Peyer's patch (tissue), 4 donors: ENCODE data around the gene ARHGEF16. TPM values are rescaled to one million over a fixed set of nuclear protein-coding genes. Genes with fewer than 3 reads are reported as not detected.

Source experiments
- DNase-seq, 3 donors: peaks; one replicate each; pipeline ENCODE4 v3.0.0-alpha.2; 2017 to 2019
- H3K27ac ChIP-seq, 4 donors: fragments of 200-600 bp; sonication (generic); one replicate each; pipeline ENCODE4 v1.5.1; 2016 to 2019
- H3K27me3 ChIP-seq, 2 donors: fragments of 200-600 bp; sonication (generic); one replicate each; pipeline ENCODE4 v1.5.1; 2019
- H3K36me3 ChIP-seq, 3 donors: fragments of 200-600 bp; sonication (generic); one replicate each; pipeline ENCODE4 v1.5.1; 2016 to 2019
- H3K4me1 ChIP-seq, 4 donors: fragments of 200-600 bp; sonication (generic); one replicate each; pipeline ENCODE4 v1.5.1; 2016 to 2019
- H3K4me3 ChIP-seq, 4 donors: fragments of 200-600 bp; sonication (generic); 1 replicate in 3 of 4; 2 replicates in 1 of 4; pipeline ENCODE4 v1.5.1; 2016 to 2019; ENCODE audit warnings: mild to moderate bottlenecking in 1 of 4
- H3K9me3 ChIP-seq, 4 donors: fragments of 200-600 bp; sonication (generic); one replicate each; pipeline ENCODE4 v1.5.1; 2016 to 2019; ENCODE audit warnings: mild to moderate bottlenecking in 1 of 4
- POLR2A ChIP-seq, 2 donors: fragments of 450-650 bp; IDR thresholded peaks; one replicate each; pipeline ENCODE4 v1.5.1; 2017; ENCODE audit warnings: antibody characterized with exemption in 2 of 2, mild to moderate bottlenecking in 2 of 2, moderate library complexity in 2 of 2
- total RNA-seq, 4 donors: library from RNA; depleted of rRNA; stranded (reverse); fragments of >200 nt; gene quantifications; one replicate each; pipeline ENCODE4 v1.1.0, GENCODE V29; 2016
- TF ChIP-seq, protein P1 (sequence below), 6 experiments: fragments of 450-650 bp in 4 of 6; fragments of 200-600 bp in 2 of 6; sonication (generic) in 1 of 6; IDR thresholded peaks; one replicate each; pipeline ENCODE4 v1.5.1; 2017 to 2019; ENCODE audit warnings: antibody characterized with exemption in 6 of 6, mild to moderate bottlenecking in 3 of 6, moderate library complexity in 1 of 6

Gene ARHGEF16
- total RNA-seq, 4 donors from 2014 or later, result 43.7 to 225 (median 182) TPM

DNA sequence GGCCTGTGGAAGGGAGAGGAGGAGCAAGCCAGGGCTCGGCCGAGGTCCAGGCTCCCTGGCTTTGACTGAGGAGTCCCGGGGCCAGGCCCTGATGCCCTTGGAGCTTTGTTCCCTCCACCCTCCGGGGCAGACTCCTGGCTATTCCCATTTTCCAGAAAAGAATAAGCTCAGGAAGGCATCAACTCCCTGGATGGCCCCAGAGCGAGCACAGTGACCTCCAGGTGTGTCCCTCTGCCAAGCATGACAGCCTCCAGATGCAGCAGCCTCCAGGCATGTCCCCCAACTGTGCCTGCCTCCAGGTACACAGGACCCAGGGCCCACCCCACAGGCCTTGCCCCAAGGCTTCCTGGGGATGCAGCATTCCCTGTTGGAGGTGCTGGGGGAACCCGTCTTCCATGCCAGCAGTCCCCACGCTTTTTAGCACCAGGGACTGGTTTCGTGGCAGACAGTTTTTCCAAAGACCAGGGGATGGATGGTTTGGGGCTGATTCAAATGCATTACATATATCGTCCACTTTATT is 15.7 kb upstream of the ARHGEF16 start:
- no peak for TF ChIP-seq POLR2A (IDR thresholded peaks at IDR 0.05)
- TF ChIP-seq, protein P1, sequence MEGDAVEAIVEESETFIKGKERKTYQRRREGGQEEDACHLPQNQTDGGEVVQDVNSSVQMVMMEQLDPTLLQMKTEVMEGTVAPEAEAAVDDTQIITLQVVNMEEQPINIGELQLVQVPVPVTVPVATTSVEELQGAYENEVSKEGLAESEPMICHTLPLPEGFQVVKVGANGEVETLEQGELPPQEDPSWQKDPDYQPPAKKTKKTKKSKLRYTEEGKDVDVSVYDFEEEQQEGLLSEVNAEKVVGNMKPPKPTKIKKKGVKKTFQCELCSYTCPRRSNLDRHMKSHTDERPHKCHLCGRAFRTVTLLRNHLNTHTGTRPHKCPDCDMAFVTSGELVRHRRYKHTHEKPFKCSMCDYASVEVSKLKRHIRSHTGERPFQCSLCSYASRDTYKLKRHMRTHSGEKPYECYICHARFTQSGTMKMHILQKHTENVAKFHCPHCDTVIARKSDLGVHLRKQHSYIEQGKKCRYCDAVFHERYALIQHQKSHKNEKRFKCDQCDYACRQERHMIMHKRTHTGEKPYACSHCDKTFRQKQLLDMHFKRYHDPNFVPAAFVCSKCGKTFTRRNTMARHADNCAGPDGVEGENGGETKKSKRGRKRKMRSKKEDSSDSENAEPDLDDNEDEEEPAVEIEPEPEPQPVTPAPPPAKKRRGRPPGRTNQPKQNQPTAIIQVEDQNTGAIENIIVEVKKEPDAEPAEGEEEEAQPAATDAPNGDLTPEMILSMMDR (IDR thresholded peaks at IDR 0.05), result no peak
- Histone ChIP-seq H3K4me1 (no peaks in the 10 kb centered on the region), H3K27me3 (no peaks in the 10 kb centered on the region), H3K27ac (no peak overlapping the region), H3K4me3 (no peak overlapping the region), H3K9me3 (no peaks in the 10 kb centered on the region), H3K36me3 (no peaks in the 10 kb centered on the region)
- DNase-seq, result peak in 1 of 3 donors; percentile 24

DNA sequence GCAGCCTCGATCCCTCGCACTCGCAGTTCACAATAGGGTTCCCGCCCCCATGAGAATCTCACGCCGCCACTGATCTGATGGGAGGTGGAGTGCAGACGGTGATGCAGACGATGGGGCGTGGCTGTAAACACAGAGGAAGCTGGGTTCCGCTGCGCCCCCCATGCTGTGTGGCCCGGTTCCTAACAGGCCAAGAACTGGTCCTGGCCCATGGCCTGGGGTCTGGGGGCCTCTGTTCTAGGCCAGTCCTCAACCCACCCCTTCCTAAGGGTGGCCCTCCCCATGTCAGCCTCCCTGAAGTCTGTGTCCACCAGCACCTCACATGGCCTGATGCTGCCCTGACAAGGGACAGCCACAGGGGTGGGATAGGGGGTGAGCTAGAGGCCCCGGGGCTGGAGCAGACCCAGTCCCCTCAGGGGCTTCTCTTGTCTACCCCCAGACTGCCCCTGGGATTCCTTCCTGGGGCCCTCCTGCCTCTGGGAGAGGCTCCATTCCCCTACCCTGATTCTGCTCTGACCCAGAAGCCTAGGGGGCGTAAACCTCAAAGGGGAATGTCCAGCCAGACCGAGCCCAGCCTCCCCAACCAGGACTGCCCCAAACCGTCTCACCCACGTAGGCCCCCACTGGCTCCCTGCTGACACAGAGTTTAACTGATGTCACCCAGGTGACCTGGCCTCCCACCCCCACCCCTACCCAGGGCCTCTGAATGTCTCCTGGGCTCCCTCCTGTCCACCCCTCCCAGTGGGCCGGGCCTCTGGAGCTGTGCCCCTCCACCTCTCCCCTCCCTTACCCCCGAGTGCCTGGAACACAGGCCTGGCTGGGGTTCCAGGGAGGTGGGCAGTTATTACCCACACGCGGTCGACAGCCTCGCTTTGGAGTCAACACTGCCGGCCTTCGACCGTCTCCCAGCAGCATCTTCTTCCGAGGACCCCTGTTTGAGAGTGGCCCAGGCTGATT is 14.8 kb upstream of the ARHGEF16 start:
- Histone ChIP-seq H3K27me3 (no peaks in the 10 kb centered on the region), H3K36me3 (no peaks in the 10 kb centered on the region), H3K4me1 (no peaks in the 10 kb centered on the region), H3K9me3 (no peaks in the 10 kb centered on the region), H3K27ac (no peak overlapping the region), H3K4me3 (no peak overlapping the region)
- peak in 1 of 3 donors; percentile 34 for DNase-seq
- TF ChIP-seq POLR2A (IDR thresholded peaks at IDR 0.05), result no peak
- TF ChIP-seq, protein P1 (IDR thresholded peaks at IDR 0.05), result no peak

DNA sequence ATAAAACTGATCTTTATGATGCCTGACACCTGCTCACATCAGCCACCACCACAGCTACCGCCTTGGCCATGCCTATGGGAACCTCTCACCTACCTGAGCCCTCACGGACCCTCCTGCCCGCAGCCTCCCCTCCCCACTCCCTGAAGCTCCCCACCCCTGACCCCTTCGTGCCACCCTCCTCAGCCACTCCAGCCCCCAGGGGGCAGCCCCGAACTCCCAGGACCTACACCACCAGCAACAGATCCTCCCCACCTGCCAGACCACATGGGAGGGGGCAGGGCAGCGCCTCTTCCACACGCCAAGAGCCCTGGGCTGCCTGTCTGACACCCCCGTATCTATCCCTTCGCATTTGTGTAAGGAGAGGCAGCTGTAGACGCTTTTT is 14.2 kb upstream of the ARHGEF16 start:
- Histone ChIP-seq H3K4me3 (no peak overlapping the region), H3K9me3 (no peaks in the 10 kb centered on the region), H3K27ac (no peak overlapping the region), H3K36me3 (no peaks in the 10 kb centered on the region), H3K27me3 (no peaks in the 10 kb centered on the region), H3K4me1 (no peaks in the 10 kb centered on the region)
- TF ChIP-seq, protein P1 (IDR thresholded peaks at IDR 0.05), result no peak
- no peak for TF ChIP-seq POLR2A (IDR thresholded peaks at IDR 0.05)
- DNase-seq, result peak in 1 of 3 donors; percentile 39

DNA sequence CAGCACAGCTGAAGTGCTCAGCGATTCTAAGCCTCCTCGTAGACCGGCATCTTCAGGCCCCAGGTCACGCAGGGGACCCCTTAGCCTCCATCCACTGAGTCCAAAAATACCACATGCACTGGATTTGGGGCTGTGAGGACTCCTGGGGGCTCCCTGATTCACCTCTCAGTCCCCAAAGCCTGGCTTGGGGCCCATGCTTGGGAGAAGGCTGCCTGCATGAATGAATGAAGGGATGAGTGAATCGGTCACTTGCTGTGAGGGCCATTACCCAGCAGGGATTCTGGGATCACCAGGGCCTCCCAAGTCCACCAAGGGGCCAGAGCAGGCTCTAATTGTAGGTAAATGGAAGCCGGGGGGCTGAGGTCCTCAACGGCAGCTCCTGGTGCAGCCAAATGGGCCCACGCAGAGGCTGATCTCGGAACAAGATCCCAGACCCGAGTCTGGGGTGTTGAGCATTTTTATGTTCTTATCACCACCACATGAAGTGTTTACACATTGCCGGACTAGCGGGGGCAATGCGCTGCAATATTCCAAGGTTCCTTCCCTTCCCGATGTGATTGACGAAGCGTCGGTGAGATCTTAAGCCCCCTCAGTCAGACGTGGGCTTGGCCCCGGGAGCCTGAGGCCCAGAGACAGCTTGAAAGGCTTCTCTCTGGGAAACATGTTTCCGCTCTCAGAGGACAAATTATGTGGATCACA is 13.6 kb upstream of the ARHGEF16 start:
- H3K36me3 ChIP-seq, result no peaks in the 10 kb centered on the region
- no peaks in the 10 kb centered on the region for H3K9me3 ChIP-seq
- DNase-seq, result peak in 1 of 3 donors; percentile 23
- no peaks in the 10 kb centered on the region for H3K4me1 ChIP-seq
- H3K27me3 ChIP-seq, result no peaks in the 10 kb centered on the region
- no peak overlapping the region for H3K4me3 ChIP-seq
- H3K27ac ChIP-seq, result no peak overlapping the region
- TF ChIP-seq POLR2A (IDR thresholded peaks at IDR 0.05), result no peak
- TF ChIP-seq, protein P1 (IDR thresholded peaks at IDR 0.05), result no peak

DNA sequence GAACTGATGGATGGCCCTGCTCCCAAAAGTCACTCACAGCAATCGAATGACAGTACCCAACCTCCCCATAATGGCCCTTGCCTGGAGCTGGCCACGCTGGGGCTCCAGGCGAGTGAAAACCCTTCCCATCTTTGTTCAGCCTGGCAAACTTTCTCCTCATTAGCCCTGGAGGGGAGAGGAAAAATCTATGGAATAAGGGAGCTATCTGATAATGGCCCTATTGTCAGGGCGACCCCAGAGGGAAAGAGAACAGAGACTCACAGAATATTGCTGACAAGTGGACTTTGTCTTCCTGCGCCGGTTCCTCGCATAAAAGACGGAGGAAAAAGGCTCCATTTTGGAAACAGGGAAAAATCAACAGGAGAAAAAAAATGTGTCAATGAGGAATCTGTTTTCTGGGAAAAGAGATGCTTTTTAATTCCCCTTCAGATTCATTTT is 13.0 kb upstream of the ARHGEF16 start:
- Histone ChIP-seq H3K27ac (no peak overlapping the region), H3K4me1 (no peaks in the 10 kb centered on the region), H3K27me3 (no peaks in the 10 kb centered on the region), H3K4me3 (no peak overlapping the region), H3K9me3 (no peaks in the 10 kb centered on the region), H3K36me3 (no peaks in the 10 kb centered on the region)
- no peak for TF ChIP-seq POLR2A (IDR thresholded peaks at IDR 0.05)
- TF ChIP-seq, protein P1 (IDR thresholded peaks at IDR 0.05), result no peak
- peak in 1 of 3 donors; percentile 10 for DNase-seq
